GM20000 (cell line): Measurements from ENCODE around the gene CD44.
"Not testable (repeated sequence)": the region's sequence is repeated elsewhere in the genome, so short reads cannot be mapped to it uniquely, and the experiment has no call there.

ENCODE experiments used
- DNase-seq: peaks from one replicate; pipeline ENCODE4 v3.0.0; 2012; ENCODE audit warnings: low spot score
- TF ChIP-seq, protein P1 (sequence below): IDR thresholded peaks from 2 replicates; pipeline ENCODE4 v1.5.1; 2012; ENCODE audit warnings: mild to moderate bottlenecking, control low read depth; ENCODE audit errors: extremely low read depth, missing control alignments

Gene CD44

DNA sequence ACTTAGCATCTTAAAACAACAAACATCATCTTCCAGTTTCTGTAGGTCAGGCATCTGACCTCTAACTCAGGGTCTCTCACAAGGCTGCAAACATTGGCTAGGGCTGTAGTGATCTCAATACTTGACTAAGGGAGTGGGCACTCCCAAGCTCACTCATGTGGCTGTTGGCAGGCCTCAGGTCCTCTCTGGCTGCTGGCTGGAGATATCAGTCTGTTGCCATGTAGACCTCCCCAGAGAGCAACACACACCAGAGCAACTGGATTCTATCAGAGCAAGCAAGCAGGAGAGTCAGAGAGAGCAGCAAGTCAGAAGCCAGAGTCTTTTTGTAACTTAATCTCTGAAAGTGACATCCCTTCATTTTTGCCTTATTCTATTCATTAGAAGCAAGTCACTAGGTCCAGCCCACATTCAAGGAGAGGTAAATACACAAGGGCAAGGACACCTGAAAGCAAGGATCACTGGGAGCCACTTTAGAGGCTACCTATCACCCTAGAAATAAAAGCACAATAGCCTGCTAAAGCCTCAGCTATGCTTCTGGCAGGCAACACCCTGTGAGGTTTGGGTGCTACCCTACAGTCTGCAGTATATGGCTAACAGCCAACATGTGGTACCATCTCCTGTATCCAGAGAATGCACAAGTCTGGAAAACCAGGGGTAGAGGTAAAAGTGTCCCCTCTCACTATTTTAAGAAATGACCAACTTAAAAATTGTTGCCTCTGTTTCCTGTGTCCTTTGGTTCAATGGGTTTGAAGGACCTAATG lies 33.5 kb upstream of the CD44 start:
- TF ChIP-seq, protein P1, sequence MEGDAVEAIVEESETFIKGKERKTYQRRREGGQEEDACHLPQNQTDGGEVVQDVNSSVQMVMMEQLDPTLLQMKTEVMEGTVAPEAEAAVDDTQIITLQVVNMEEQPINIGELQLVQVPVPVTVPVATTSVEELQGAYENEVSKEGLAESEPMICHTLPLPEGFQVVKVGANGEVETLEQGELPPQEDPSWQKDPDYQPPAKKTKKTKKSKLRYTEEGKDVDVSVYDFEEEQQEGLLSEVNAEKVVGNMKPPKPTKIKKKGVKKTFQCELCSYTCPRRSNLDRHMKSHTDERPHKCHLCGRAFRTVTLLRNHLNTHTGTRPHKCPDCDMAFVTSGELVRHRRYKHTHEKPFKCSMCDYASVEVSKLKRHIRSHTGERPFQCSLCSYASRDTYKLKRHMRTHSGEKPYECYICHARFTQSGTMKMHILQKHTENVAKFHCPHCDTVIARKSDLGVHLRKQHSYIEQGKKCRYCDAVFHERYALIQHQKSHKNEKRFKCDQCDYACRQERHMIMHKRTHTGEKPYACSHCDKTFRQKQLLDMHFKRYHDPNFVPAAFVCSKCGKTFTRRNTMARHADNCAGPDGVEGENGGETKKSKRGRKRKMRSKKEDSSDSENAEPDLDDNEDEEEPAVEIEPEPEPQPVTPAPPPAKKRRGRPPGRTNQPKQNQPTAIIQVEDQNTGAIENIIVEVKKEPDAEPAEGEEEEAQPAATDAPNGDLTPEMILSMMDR, result no peak
- DNase-seq, result no peak

GRCh38 chr11:35106595-35106994 lies 32.4 kb upstream of the CD44 start:
- TF ChIP-seq, protein P1, result no peak
- no peak for DNase-seq

GRCh38 chr11:35107861-35108260 lies 31.1 kb upstream of the CD44 start:
- DNase-seq, result no peak
- TF ChIP-seq, protein P1, result no peak

DNA sequence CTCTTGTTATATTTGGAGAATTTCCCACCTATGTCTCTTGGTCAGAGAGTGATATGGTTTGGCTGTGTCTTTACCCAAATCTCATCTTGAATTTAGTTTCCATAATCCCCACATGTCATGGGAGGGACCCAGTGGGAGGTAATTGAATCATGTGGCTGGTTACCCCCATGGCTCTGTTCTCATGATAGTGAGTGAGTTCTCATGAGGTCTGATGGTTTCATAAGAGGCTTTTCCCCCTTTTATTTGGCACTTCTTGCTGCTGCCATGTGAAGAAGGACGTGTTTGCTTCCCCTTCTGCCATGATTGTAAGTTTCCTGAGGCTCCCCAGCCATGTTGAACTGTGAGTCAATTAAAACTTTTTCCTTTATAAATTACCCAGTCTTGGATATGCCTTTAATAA lies 30.6 kb upstream of the CD44 start:
- not testable (repeated sequence) for DNase-seq

GRCh38 chr11:35109041-35109440 lies 29.9 kb upstream of the CD44 start:
- TF ChIP-seq, protein P1, result no peak
- no peak for DNase-seq

DNA sequence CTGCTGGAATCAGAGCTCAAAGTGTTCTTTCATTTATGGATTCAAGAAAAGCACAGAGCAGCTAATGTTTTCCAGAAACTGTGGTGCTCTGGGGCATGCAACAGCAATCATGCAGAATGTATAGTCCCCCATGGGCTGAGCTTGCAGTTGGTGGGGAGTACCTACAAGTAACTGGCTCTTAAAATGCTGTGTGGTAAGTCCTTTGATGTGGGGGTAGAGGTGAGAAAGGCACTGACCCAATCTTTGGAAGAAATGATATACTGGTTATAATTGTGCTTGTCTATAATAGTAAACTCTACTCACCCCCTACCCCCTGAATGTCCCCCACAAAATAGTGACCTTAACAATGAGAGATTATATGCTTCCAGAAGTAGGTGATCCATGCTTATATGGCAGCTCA lies 29.1 kb upstream of the CD44 start:
- DNase-seq, result no peak

GRCh38 chr11:35111161-35112055 lies 27.6 kb upstream of the CD44 start:
- no peak for DNase-seq
- TF ChIP-seq, protein P1, result no peak

More for the DNA sequence above, 29.1 kb upstream of the CD44 start:
- TF ChIP-seq, protein P1, result no peak
